GM19468 (cell line): ENCODE results near the gene SLIT3.

Source experiments
- ATAC-seq: cut with Tn5 transposase; IDR thresholded peaks from one replicate; pipeline ENCODE4 v1.9.1; 2021; ENCODE audit warnings: mild to moderate bottlenecking, moderate library complexity, moderate number of reproducible peaks; ENCODE audit not compliant: unreplicated experiment; ENCODE audit errors: extremely low read depth

Gene SLIT3

GRCh38 chr5:169299663-169300467 is 1.1 kb downstream of the SLIT3 start:
- ATAC-seq = no peak

- no peak for ATAC-seq
These were observed 1.7 kb downstream of the SLIT3 start for GRCh38 chr5:169299191-169299662.

- ATAC-seq = no peak
These were observed 2.7 kb downstream of the SLIT3 start for GRCh38 chr5:169298193-169298592.

- ATAC-seq = no peak
These were observed 4.4 kb downstream of the SLIT3 start for GRCh38 chr5:169296419-169297143.

- ATAC-seq = no peak
These were observed 5.6 kb downstream of the SLIT3 start for GRCh38 chr5:169295306-169295705.

- no peak for ATAC-seq
These were observed 6.3 kb downstream of the SLIT3 start for GRCh38 chr5:169294621-169295020.

GRCh38 chr5:169291877-169292276 is 9.1 kb downstream of the SLIT3 start:
- ATAC-seq = no peak

GRCh38 chr5:169290895-169291294 is 10.0 kb downstream of the SLIT3 start:
- no peak for ATAC-seq

GRCh38 chr5:169289520-169289919 is 11.4 kb downstream of the SLIT3 start:
- ATAC-seq = no peak

- no peak for ATAC-seq
These were observed 12.6 kb downstream of the SLIT3 start for GRCh38 chr5:169288066-169288930.

- no peak for ATAC-seq
These were observed 13.4 kb downstream of the SLIT3 start for GRCh38 chr5:169287529-169287928.

- ATAC-seq = no peak
These were observed 14.2 kb downstream of the SLIT3 start for GRCh38 chr5:169286572-169287300.

GRCh38 chr5:169283887-169284286 is 17.1 kb downstream of the SLIT3 start:
- ATAC-seq = no peak

- no peak for ATAC-seq
These were observed 19.3 kb downstream of the SLIT3 start for GRCh38 chr5:169281625-169282024.

- no peak for ATAC-seq
These were observed 20.2 kb downstream of the SLIT3 start for GRCh38 chr5:169280696-169281095.

GRCh38 chr5:169280286-169280685 is 20.7 kb downstream of the SLIT3 start:
- ATAC-seq = no peak

GRCh38 chr5:169279125-169279524 is 21.8 kb downstream of the SLIT3 start:
- no peak for ATAC-seq

GRCh38 chr5:169273881-169274280 is 27.1 kb downstream of the SLIT3 start:
- no peak for ATAC-seq

- no peak for ATAC-seq
These were observed 27.5 kb downstream of the SLIT3 start for GRCh38 chr5:169273451-169273850.
